GM12873 (cell line): Measurements from ENCODE around the gene HSPG2.

Experiments used
- TF ChIP-seq, protein P1 (sequence below): IDR thresholded peaks from 2 replicates; pipeline ENCODE4 v1.5.1; 2012; ENCODE audit warnings: low read depth, mild to moderate bottlenecking, moderate library complexity, low read length, control low read depth; ENCODE audit not compliant: insufficient read depth; ENCODE audit errors: missing control alignments

HSPG2 gene

GRCh38 chr1:21937372-21938121 lies 437 bp upstream of the HSPG2 start:
- TF ChIP-seq, protein P1, sequence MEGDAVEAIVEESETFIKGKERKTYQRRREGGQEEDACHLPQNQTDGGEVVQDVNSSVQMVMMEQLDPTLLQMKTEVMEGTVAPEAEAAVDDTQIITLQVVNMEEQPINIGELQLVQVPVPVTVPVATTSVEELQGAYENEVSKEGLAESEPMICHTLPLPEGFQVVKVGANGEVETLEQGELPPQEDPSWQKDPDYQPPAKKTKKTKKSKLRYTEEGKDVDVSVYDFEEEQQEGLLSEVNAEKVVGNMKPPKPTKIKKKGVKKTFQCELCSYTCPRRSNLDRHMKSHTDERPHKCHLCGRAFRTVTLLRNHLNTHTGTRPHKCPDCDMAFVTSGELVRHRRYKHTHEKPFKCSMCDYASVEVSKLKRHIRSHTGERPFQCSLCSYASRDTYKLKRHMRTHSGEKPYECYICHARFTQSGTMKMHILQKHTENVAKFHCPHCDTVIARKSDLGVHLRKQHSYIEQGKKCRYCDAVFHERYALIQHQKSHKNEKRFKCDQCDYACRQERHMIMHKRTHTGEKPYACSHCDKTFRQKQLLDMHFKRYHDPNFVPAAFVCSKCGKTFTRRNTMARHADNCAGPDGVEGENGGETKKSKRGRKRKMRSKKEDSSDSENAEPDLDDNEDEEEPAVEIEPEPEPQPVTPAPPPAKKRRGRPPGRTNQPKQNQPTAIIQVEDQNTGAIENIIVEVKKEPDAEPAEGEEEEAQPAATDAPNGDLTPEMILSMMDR = no peak

DNA sequence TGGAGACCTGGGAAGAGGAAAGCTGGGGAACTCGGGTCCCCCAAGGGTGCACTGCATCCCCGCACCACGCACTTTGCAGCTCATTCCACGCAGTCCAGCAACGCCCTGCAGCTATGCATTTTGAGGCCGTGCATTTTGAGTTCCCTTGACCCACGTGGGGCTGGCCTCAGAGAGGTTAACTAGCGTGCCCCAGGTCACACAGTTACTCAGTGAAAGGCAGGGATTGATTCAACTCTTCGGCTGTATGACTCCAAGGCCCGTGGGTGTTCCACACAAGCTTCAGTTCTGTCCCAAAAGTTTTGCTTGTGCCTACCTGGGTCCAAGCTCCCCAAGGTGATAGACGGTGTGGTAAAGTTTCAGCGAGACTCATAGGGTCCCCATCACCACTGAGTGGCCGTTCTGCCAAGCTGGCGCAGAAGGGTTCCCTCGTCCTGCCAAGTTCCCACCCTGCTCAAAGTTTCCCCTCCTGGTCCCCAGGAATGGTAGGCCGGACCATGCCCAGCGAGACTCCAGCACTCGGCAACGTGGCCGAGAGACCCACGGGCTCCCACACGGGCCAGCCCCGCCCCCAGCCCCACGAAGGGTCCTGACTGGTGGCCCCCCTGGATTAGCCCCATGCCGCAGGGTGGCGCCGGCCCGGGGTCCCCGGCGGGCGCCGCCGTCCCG lies 611 bp downstream of the HSPG2 start:
- TF ChIP-seq, protein P1 = no peak

- TF ChIP-seq, protein P1 = no peak
These were observed 1.2 kb downstream of the HSPG2 start for GRCh38 chr1:21935891-21936365.

DNA sequence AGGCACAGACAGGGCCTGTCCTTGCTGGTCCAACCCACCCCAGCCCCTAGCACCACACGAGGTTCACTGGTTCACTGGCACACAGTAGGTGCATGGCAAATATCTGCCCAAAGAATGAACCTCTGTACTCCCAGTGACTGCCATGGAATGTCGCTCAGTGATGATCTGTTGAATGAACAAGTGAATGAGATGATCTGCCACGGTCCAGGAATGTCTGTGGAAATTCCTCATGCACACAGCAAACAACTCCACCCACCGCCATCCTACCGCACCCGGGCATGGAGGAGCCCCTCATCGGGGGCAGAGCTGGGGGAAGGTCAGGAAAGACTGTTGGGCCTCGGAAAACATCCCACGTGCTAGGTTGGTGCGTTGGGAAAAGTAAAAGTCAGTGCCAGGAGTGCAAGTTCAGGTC lies 1.7 kb downstream of the HSPG2 start:
- TF ChIP-seq, protein P1 = no peak

GRCh38 chr1:21933397-21934248 lies 3.5 kb downstream of the HSPG2 start:
- TF ChIP-seq, protein P1 = no peak

DNA sequence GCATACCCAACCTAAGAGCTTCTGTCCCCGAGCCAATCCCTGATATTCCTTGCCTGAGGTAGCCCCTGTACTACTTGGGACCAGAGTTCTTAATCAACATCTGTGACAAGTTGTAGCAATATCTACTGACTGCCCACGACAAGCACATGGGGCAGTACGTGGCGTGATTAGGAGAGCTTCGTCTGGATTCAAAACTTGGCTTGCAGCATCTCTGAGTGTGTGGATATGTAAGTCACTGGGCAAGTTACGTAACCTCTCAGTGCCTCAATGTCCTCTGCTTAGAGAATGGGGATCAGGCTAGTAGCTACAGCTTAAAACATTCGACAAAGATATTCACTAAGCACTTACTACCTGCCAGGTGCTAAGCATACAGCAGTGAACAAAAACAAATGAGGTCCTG lies 5.0 kb downstream of the HSPG2 start:
- TF ChIP-seq, protein P1 = no peak
